HG03103 (cell line): Measurements from ENCODE around the gene STUB1.

Experiments
- ATAC-seq: cut with Tn5 transposase; IDR thresholded peaks from one replicate; pipeline ENCODE4 v1.9.1; 2021; ENCODE audit warnings: low read depth; ENCODE audit not compliant: unreplicated experiment

Gene STUB1

DNA sequence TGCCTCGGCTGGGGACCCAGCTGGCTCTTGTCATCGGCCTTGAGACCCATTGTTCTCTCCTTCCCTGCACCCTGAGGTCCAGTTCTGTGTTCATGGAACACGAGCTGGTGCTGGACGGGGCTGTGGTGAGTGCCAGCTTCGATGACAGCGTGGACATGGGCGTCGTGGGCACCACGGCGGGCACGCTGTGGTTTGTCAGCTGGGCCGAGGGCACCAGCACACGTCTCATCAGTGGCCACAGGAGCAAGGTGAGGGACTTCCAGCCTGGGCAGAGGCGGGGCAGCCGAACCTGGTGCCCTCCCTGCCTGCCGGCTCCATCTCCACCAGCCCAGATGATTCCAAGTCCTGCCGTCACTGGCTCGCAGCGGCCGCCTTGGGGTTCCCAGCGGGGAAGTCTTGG lies 17.6 kb upstream of the STUB1 start:
- no peak for ATAC-seq

DNA sequence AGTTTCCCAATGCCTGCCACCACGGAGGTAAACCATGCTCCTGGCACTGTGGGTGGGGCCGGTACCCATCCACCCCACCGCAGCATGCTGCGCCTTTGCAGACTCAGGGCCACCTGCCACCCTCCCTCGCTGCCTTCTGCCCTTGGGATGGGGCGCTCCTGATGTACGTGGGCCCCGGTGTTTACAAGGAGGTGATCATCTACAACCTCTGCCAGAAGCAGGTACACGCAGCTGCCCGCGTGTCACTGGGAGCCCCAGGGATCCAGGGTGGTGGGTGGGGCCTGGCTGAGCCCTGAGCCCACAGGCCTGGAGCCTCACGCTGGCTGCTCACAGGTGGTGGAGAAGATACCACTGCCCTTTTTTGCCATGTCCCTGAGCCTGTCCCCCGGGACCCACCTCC lies 13.6 kb upstream of the STUB1 start:
- ATAC-seq: no peak

DNA sequence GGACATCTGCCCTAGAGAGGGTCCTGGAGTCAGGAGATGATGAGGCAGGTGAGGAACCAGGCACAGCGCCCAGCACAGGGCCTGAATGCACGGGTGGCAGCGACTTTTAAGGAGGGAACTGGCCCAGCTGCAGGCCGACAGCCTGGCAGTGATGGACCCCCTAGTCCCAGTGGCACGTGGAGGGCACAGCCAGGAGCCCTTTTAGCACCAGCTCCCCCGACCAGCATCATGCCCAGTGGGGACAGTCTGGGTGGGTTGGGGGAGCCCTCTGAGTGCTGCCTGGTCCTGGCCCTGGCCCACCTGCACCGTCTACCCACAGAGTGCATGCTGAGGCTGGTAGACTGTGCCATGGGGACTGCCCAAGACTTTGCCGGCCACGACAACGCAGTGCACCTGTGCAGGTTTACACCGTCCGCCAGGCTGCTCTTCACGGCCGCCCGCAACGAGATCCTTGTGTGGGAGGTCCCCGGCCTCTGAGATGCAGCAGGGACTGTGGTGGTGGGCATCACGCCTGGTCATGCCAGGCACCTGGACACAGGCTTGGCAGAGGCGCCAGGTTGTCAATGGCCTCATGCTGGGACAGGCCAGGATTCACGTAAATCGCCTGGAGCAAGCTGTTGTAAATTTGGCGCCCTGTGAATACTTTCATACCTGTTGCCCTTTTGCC lies 13.0 kb upstream of the STUB1 start:
- ATAC-seq: no peak

DNA sequence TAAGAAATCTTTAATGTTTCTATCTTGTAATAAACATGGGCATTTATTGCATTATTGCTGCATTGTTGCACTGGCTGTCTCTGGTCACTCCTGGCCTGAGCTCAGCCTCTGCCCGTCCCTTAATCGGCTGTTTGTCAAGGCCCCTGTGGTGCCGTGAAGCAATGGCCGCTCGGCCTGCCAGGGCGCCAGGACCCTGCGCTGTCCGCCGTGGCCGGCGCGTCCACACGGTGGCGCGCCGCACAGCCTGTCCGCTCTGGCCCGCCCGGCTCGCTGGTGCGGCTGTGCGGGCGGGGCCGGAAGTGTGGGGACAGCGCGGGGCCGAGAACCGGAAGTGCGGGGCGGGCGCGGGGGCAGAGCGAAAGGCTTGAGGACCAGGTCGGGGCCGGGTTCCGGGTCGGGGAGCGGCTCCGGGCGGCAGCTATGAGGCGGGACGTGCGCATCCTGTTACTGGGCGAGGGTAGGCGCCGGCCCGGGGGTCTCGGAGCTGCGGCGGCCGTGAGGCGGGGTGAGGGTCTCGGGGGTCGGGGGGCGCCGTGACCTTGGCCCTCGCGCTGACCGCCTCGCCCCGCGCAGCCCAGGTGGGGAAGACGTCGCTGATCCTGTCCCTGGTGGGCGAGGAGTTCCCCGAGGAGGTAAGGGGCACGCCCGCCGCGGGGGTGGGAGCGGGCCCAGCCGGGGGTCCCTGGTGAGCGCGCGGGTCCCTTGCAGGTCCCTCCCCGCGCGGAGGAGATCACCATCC lies 12.3 kb upstream of the STUB1 start, which contains the start of gene RHOT2:
TSS of gene RHOT2 (plus strand) at position 353 of the 739 bp plus-strand sequence. CDS start at position 421, 68 bp downstream.
- ATAC-seq: peak; percentile 72

DNA sequence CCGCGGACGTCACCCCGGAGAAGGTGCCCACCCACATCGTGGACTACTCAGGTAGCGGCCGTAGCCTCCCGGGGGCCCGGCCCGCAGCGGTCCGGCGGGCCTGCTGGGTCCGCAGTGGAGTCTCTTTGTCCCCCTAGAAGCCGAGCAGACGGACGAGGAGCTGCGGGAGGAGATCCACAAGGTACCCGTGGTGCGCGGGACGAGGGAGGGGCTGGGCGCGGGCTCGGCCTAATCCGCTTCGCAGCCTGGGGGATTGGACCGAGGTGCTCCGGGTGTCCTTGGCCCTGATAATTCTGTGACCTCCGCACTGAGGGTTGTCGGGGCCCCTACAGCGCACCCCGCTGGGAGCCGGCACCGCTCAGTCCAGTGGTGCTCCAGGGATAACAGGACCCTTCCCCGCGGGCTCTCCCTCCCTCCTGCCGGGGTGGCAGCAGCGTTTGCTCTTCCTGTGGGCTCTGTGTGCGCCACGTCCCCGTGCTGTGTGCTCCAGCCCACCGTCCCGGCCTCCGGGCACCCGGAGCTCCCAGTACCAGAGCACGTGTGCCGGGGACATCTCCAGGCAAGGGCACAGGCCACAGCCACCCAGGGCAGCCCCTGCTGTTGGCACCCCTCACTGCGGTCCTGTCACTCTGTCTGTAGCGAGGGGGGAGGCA lies 11.6 kb upstream of the STUB1 start:
- no peak for ATAC-seq

DNA sequence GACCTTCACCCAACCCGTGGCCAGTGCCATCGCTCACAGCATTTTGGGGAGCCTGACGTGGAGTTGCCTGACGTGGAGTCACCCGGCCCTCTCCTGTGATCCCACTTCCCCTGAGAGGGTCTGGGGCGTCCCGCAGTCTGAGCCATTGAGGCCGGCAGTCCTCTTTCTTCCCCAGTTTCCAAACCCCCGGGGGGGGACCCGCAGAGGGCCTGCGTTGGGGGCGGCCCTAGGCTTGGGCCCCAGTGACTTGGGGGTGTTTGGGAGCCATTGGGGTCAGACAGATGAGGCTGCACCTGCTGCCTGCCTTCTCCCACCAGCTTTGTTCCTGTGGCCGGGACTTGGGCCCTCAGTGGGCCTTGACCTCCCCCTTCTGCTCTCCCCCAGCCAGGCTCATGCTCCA lies 10.5 kb upstream of the STUB1 start:
- no peak for ATAC-seq

DNA sequence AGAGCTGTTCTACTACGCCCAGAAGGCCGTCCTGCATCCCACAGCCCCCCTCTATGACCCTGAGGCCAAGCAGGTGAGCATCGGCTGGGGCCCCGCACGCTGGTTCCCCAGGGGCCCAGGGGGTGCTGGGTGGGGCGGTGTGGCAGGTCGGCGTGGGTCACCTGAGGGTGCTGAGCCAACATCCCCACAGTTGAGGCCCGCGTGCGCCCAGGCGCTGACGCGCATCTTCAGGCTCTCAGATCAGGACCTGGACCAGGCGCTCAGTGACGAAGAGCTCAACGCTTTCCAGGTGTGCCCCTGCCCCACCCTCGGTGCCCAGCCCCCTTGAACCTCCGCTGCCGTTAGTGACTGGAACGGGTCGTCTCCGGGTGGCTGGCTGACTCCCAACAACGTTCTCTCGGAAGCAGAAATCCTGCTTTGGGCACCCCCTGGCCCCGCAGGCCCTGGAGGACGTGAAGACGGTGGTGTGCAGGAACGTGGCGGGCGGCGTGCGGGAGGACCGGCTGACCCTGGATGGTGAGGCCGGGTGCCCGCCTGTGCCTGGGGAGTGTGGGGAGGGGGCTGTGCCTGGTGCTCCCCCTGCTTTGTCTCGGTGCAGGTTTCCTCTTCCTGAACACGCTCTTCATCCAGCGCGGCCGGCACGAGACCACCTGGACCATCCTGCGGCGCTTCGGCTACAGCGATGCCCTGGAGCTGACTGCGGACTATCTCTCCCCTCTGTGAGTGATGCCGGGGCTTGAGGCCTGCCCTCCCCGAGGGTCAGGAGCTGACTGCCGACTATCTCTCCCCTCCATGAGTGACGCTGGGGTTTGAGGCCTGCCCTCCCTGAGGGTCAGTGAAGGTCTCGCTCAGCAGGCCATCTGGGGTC lies 9.5 kb upstream of the STUB1 start:
- ATAC-seq: no peak

DNA sequence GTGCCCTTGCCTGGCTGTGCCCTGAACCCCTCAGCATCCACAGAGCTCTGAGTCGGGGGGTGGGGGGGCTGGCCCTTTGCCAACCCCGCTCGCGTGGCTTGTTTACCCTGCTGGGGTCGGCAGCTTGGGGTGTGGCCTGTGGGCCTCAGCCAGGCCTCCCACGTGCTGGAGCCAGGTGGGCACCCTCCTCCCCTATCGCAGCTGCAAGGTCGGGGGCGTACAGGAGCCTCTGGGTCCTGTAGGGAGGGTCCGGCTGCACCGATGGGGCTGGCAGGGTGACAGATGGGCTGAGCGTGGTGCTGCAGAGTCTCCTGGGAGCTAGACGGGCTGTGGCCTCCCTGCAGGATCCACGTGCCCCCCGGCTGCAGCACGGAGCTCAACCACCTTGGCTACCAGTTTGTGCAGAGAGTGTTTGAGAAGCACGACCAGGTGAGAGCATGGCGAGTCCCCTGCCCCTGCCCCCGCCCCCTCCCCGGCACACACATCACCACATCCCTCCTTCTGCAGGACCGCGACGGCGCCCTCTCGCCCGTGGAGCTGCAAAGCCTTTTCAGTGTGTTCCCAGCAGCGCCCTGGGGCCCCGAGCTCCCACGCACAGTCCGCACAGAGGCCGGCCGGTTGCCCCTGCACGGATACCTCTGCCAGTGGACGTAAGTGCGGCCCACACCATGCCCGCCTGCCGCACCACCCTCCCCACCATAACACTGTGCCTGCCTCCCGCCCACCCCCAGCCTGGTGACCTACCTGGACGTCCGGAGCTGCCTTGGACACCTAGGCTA lies 8.7 kb upstream of the STUB1 start:
- no peak for ATAC-seq

DNA sequence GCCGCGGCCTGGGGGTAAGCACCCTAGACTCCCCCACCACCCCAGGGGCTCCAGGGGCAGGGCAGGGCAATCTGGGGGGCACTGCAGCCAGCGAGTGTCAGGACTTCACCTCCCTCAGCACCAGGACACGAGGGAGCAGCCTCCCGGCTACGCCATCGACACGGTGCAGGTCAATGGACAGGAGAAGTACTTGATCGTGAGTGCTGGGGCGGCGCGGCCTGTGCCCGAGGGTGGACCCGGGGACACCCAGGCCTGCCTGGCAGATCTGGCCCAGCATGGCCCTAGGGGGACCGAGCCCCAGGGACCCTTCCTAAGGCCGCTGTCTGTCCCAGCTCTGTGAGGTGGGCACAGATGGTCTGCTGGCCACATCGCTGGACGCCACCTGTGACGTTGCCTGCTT lies 7.8 kb upstream of the STUB1 start:
- ATAC-seq: no peak

DNA sequence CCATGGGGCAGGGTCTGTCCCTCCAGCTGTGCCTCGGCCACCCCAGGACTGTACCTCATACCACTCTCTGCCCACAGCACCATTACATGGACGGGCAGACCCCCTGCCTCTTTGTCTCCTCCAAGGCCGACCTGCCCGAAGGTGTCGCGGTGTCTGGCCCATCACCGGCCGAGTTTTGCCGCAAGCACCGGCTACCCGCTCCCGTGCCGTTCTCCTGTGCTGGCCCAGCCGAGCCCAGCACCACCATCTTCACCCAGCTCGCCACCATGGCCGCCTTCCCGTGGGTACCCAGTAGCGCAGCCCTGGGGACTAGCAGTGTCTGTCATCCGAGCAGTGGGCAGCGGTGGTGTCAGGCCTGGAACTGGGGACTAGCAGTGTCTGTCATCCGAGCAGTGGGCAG lies 7.4 kb upstream of the STUB1 start:
- ATAC-seq: no peak

DNA sequence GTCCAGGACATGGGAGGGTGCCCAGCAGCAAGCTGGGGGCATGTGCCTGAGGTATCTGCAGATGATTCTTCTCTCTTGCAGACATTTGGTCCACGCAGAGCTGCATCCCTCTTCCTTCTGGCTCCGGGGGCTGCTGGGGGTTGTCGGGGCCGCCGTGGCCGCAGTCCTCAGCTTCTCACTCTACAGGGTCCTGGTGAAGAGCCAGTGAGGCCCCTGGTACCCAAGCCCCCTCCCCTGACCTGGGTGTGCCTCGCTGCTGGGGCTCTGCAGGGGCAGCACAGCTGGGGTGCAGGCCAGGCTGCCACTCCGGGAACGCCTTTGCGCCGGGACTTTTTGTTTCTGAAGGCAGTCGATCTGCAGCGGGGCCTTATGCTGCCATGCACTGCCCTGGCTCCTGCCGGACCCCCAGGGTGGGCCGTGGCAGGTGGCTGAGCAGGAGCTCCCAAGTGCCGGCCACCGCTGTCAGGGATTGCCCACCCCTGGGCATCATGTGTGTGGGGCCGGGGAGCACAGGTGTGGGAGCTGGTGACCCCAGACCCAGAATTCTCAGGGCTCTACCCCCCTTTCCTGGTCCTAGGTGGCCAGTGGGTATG lies 6.7 kb upstream of the STUB1 start:
- ATAC-seq: no peak

DNA sequence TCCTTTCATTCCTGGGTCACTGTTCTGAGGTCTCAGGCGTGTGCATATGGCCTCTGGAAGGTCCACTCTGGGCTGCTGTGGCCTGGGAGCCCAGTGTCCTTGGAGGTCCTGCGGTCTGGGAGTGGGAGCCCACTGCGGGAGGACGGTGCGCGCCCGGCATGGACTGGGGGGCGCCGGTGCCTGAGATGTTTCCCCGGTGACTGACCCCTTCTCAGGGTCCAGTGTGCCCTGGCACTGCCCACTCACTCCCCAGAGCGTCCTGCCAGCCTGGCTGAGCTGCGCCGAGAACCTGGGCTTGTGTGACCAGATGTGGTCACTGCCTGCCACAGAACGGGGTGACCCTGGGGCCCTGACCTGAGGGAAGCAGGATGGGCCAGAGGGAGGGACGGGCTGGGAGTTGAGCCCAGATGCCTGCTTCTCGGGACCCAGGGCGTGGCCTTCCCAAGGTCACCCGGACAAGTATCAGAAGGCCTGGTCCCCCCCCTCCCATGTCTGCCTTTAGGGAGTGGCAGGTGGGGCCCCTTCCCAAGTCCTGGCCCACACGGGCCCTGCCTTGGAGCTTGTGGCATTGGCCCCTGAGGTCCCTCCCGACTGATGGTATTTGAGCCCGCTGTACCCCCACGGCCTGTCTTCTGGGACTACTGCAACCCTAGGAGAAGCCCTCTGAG lies 5.9 kb upstream of the STUB1 start:
- ATAC-seq: no peak

DNA sequence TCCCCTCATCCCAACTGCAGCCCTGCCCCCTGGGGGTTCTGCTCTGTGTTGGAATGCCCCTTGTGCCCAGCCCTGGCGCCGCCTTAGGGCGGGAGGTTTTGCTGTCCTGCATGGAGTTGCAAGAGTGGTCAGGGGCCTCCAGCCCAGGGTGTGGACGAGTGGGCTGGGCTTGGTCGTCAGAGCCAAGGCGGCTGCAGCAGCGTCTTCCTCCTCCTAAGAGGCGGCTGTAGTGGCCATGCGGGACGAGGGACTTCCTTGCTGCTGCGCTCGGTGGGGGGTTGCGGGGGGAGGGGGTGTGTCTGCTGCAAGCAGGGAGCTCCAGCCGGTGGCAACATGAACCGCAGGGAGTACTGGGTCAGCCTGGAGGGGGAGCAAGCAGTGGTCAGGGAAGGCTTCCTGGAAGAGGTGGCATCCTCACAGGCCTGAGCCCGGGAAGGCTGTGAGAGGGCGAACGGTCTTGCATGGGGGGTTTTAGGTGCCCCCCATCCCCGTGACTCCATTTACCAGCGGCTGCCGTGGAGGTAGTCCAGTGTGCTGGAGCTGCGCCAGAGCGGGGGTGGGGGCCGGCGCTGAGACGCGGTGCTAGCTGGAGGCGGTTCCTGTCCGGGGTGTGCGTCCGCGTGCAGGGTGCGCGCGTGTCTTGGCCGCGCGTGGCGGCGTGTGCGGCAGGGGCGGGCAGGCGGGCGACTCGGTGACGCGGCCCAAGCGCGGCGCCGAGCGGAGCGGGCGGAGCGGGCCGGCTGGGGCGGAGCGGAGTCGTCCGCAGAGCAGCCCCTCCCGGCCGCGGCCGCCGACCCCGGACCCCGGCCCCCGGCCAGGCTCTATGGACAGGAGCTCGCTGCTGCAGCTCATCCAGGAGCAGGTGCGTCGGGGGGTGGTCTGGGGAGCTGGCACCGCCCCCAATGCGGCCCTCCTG lies 5.0 kb upstream of the STUB1 start, which contains the start of gene RHBDL1:
TSS of gene RHBDL1 (plus strand) at position 704 of the 916 bp plus-strand sequence. CDS start at position 824, 120 bp downstream.
- no peak for ATAC-seq

DNA sequence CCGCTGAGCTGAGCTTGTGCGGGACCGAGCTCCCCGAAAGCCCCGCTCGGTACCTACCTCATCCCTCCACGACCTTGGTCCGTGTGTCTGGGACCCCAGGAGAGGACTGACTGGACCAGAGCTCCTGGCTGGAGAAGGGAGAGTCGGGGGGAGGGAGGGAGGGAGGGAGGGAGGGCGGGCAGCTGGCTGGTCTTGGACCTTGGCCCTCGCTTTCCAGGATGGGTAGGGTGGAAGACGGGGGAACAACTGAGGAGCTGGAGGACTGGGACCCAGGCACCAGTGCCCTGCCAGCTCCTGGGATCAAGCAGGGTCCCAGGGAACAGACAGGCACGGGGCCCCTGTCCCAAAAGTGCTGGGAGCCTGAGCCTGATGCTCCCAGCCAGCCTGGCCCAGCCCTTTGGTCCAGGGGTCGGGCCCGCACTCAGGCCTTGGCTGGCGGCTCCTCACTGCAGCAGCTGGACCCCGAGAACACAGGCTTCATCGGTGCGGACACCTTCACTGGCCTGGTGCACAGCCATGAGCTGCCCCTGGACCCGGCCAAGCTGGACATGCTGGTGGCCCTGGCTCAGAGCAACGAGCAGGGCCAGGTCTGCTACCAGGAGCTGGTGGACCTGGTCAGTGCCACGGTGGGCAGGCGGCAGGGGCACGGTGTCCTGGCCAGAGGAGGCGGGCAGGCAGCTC lies 4.2 kb upstream of the STUB1 start:
- no peak for ATAC-seq

DNA sequence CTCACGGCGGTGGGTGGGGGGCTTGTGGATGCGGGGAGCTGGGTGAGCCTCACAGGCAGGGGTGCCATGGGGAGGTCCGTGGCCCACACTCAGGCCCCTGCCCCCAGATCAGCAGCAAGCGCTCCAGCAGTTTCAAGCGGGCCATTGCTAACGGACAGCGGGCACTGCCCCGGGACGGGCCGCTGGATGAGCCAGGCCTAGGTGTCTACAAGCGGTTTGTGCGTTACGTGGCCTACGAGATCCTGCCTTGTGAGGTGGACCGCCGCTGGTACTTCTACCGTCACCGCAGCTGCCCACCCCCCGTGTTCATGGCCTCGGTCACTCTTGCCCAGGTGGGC lies 3.7 kb upstream of the STUB1 start:
- ATAC-seq: no peak

DNA sequence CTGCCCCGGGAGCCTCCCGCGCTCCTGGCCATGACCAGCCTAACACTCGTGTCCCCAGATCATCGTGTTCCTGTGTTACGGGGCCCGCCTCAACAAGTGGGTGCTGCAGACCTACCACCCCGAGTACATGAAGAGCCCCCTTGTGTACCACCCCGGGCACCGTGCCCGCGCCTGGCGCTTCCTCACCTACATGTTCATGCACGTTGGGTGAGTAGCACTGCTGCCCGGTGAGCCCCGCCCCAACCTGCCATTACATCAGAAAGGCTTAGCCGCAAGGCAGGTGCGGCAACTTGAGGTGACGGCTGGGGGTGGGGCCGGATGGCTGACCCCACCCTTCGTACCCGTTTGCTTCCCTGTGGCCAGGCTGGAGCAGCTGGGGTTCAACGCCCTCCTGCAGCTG lies 3.3 kb upstream of the STUB1 start:
- no peak for ATAC-seq

DNA sequence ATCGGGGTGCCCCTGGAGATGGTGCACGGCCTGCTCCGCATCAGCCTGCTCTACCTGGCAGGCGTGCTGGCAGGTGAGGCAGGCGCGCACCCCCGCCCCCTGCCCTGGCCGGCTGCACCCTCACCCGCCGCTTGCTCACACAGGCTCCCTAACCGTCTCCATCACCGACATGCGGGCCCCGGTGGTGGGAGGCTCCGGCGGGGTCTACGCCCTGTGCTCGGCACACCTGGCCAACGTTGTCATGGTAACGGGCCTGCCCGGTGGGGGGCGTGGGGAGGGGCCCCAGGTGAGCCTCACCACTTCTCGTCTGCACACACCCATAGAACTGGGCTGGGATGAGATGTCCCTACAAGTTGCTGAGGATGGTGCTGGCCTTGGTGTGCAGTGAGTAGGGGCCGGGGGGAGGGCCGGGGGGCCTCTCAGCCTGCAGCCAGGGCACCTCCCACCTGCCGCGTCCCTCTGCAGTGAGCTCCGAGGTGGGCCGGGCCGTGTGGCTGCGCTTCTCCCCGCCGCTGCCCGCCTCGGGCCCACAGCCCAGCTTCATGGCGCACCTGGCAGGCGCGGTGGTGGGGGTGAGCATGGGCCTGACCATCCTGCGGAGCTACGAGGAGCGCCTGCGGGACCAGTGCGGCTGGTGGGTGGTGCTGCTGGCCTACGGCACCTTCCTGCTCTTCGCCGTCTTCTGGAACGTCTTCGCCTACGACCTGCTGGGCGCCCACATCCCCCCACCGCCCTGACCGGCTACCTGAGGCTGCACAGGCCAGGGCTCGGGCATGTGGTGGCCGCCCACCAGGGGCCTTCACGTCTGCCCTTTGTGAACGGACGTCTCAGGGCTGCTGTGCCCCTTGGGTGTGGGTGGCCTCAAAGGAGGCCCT lies 2.7 kb upstream of the STUB1 start:
- no peak for ATAC-seq
